IMR-90 (cell line): ENCODE measurements around the gene MPZL2. TPM values are rescaled to one million over a fixed set of nuclear protein-coding genes. Genes with fewer than 3 reads are reported as not detected.

ENCODE experiments used
- ATAC-seq: fragments of 200-7000 bp; cut with Tn5 transposase; 2 replicates; pipeline ENCODE4 v1.9.1; 2020; ENCODE audit warnings: low read depth, mild to moderate bottlenecking, moderate library complexity
- BruUV-seq: library from RNA; stranded (reverse); fragments of 400-500 nt; replicated peaks from 2 replicates; lab custom pipeline; 2021; lab: Mats Ljungman, UMichigan
- CTCF ChIA-PET: fragments of 300-600 bp; formaldehyde crosslinking; extraction: SDS; loops from one replicate; lab custom pipeline; 2021; ENCODE audit warnings: antibody characterized with exemption; lab: Yijun Ruan, JAX
- POLR2A ChIA-PET: fragments of 300-600 bp; sonication (Branson Sonifier 250); formaldehyde crosslinking; loops from one replicate; lab custom pipeline; 2022; ENCODE audit warnings: antibody characterized with exemption; ENCODE audit not compliant: unreplicated experiment; lab: Charles Lee
- DNase-seq: peaks from one replicate; pipeline ENCODE4 v3.0.0; 2013
- H2AFZ ChIP-seq: replicated peaks from 2 replicates; pipeline ENCODE3; 2013; ENCODE audit warnings: low read length, mild to moderate bottlenecking; ENCODE audit not compliant: poor library complexity
- H2AK5ac ChIP-seq: 2 replicates; pipeline ENCODE4 v1.6.1; 2013; ENCODE audit warnings: low read depth, low read length, inconsistent platforms
- H2AK9ac ChIP-seq: replicated peaks from 2 replicates; pipeline ENCODE3; 2013; ENCODE audit warnings: mild to moderate bottlenecking, low read depth, low read length, moderate library complexity; ENCODE audit not compliant: poor library complexity
- H2BK120ac ChIP-seq: 2 replicates; pipeline ENCODE4 v1.6.1; 2013; ENCODE audit warnings: low read depth, low read length, inconsistent platforms
- H2BK15ac ChIP-seq: 3 replicates; pipeline ENCODE4 v1.6.1; 2013; ENCODE audit warnings: low read depth, low read length, inconsistent platforms
- H2BK20ac ChIP-seq: 2 replicates; pipeline ENCODE4 v1.6.1; 2013; ENCODE audit warnings: low read depth, mild to moderate bottlenecking, inconsistent platforms, low read length, moderate library complexity
- H2BK5ac ChIP-seq: 2 replicates; pipeline ENCODE4 v1.6.1; 2013; ENCODE audit warnings: mild to moderate bottlenecking, low read depth, low read length, inconsistent platforms; ENCODE audit not compliant: poor library complexity, severe bottlenecking
- H3K14ac ChIP-seq: replicated peaks from 2 replicates; pipeline ENCODE4 v1.6.1; 2013; ENCODE audit warnings: low read depth, low read length, inconsistent platforms
- H3K18ac ChIP-seq: 2 replicates; pipeline ENCODE4 v1.6.1; 2013; ENCODE audit warnings: low read depth, low read length, control low read depth
- H3K23ac ChIP-seq: 2 replicates; pipeline ENCODE4 v1.6.1; 2013; ENCODE audit warnings: low read depth, low read length, inconsistent platforms
- H3K27ac ChIP-seq: 2 replicates; pipeline ENCODE4 v1.5.1; 2013; ENCODE audit warnings: mild to moderate bottlenecking, control low read depth, low read length; ENCODE audit not compliant: insufficient read depth
- H3K27me3 ChIP-seq: 2 replicates; pipeline ENCODE4 v1.6.1; 2013; ENCODE audit warnings: low read length; ENCODE audit not compliant: control insufficient read depth, insufficient read depth
- H3K36me3 ChIP-seq: 2 replicates; pipeline ENCODE4 v1.6.1; 2013; ENCODE audit warnings: low read length, mixed read lengths; ENCODE audit not compliant: control insufficient read depth, insufficient read depth
- H3K4ac ChIP-seq: 2 replicates; pipeline ENCODE4 v1.6.1; 2013; ENCODE audit warnings: low read depth, low read length, inconsistent platforms
- H3K4me1 ChIP-seq: 2 replicates; pipeline ENCODE4 v1.6.1; 2013; ENCODE audit warnings: low read length, mixed read lengths; ENCODE audit not compliant: control insufficient read depth, insufficient read depth
- H3K4me2 ChIP-seq: 2 replicates; pipeline ENCODE4 v1.6.1; 2013; ENCODE audit warnings: low read depth, mild to moderate bottlenecking, control low read depth, low read length, moderate library complexity
- H3K4me3 ChIP-seq: 2 replicates; pipeline ENCODE4 v1.5.1; 2013; ENCODE audit warnings: low read depth, mild to moderate bottlenecking, control low read depth, low read length, moderate library complexity; ENCODE audit not compliant: insufficient read depth
- H3K56ac ChIP-seq: 2 replicates; pipeline ENCODE4 v1.6.1; 2013; ENCODE audit warnings: low read length, inconsistent platforms; ENCODE audit not compliant: insufficient read depth; ENCODE audit errors: extremely low read depth
- H3K79me1 ChIP-seq, 2 experiments: 2 replicates each; pipeline ENCODE4 v1.6.1; 2013; ENCODE audit warnings: low read length in 2 of 2, inconsistent platforms in 1 of 2, low read depth in 1 of 2
- H3K9ac ChIP-seq: 2 replicates; pipeline ENCODE4 v1.6.1; 2013; ENCODE audit warnings: low read depth, low read length, control low read depth
- H3K9me1 ChIP-seq: 2 replicates; pipeline ENCODE4 v1.6.1; 2013; ENCODE audit warnings: low read length, inconsistent platforms; ENCODE audit not compliant: insufficient read depth
- H3K9me3 ChIP-seq: 2 replicates; pipeline ENCODE4 v1.6.1; 2013; ENCODE audit warnings: low read length; ENCODE audit not compliant: control insufficient read depth, insufficient read depth
- H4K20me1 ChIP-seq: 2 replicates; pipeline ENCODE4 v1.6.1; 2013; ENCODE audit warnings: low read length, inconsistent platforms; ENCODE audit not compliant: insufficient read depth
- H4K5ac ChIP-seq: 2 replicates; pipeline ENCODE4 v1.6.1; 2013; ENCODE audit warnings: mild to moderate bottlenecking, low read depth, low read length, control low read depth
- H4K8ac ChIP-seq, 2 experiments: 2 replicates each; pipeline ENCODE4 v1.6.1; 2013; ENCODE audit warnings: low read depth in 2 of 2, low read length in 2 of 2, control low read depth in 1 of 2, inconsistent platforms in 1 of 2
- H4K91ac ChIP-seq: 2 replicates; pipeline ENCODE4 v1.6.1; 2013; ENCODE audit warnings: low read depth, low read length, inconsistent platforms; ENCODE audit not compliant: insufficient read depth
- BHLHE40 ChIP-seq: fragments of 150-350 bp; IDR thresholded peaks from 2 replicates; pipeline ENCODE4 v1.6.1; 2016; ENCODE audit warnings: mild to moderate bottlenecking, low read depth, low read length
- CEBPB ChIP-seq: IDR thresholded peaks from 2 replicates; pipeline ENCODE4 v1.6.1; 2012; ENCODE audit warnings: low read depth, low read length, improper control_type of control experiment
- CHD1 ChIP-seq: IDR thresholded peaks from 2 replicates; pipeline ENCODE4 v1.6.1; 2012; ENCODE audit warnings: low read depth, low read length, improper control_type of control experiment
- FOS ChIP-seq: fragments of 150-350 bp; IDR thresholded peaks from 2 replicates; pipeline ENCODE4 v1.6.1; 2016; ENCODE audit warnings: low read depth, low read length
- MAFK ChIP-seq: IDR thresholded peaks from 2 replicates; pipeline ENCODE4 v1.6.1; 2012; ENCODE audit warnings: low read depth, low read length, improper control_type of control experiment
- MAZ ChIP-seq: IDR thresholded peaks from 2 replicates; pipeline ENCODE4 v1.6.1; 2012; ENCODE audit warnings: low read depth, mild to moderate bottlenecking, low read length, improper control_type of control experiment, moderate library complexity, borderline replicate concordance
- MXI1 ChIP-seq: IDR thresholded peaks from 2 replicates; pipeline ENCODE4 v1.6.1; 2012; ENCODE audit warnings: low read depth, mild to moderate bottlenecking, low read length, moderate library complexity, borderline replicate concordance
- NFE2L2 ChIP-seq: fragments of 150-350 bp; IDR thresholded peaks from 2 replicates; pipeline ENCODE4 v1.6.1; 2016; ENCODE audit warnings: low read depth, mild to moderate bottlenecking, low read length
- POLR2A ChIP-seq: IDR thresholded peaks from 2 replicates; pipeline ENCODE4 v1.6.1; 2012; ENCODE audit warnings: mild to moderate bottlenecking, low read depth, low read length
- RAD21 ChIP-seq: IDR thresholded peaks from 2 replicates; pipeline ENCODE4 v1.6.1; 2012; ENCODE audit warnings: low read length, improper control_type of control experiment
- RCOR1 ChIP-seq: IDR thresholded peaks from 2 replicates; pipeline ENCODE4 v1.6.1; 2012; ENCODE audit warnings: mild to moderate bottlenecking, low read length, improper control_type of control experiment; ENCODE audit not compliant: insufficient replicate concordance
- RFX5 ChIP-seq: IDR thresholded peaks from 2 replicates; pipeline ENCODE4 v1.8.0; 2012; ENCODE audit warnings: low read depth, mild to moderate bottlenecking, low read length, moderate library complexity
- SMC3 ChIP-seq: fragments of 150-350 bp; IDR thresholded peaks from 2 replicates; pipeline ENCODE4 v1.6.1; 2016; ENCODE audit warnings: low read depth, mild to moderate bottlenecking, antibody characterized with exemption, low read length, moderate library complexity
- WGBS, 2 experiments: methylation state at CpG; one replicate each; pipeline versions ENCODE4 v1.1.5 to v1.1.7; 2013; ENCODE audit warnings: missing lambda C conversion rate in 2 of 2; ENCODE audit not compliant: insufficient read length in 1 of 2; ENCODE audit errors: extremely low coverage in 2 of 2; 5-methylcytosine and 5-hydroxymethylcytosine counted together
- dilution Hi-C: fragments of 300-500 bp; cut with HindIII; formaldehyde crosslinking; loops from one replicate; pipeline ENCODE4 v1.14.3; 2018; ENCODE audit warnings: low sequenced_read_pairs; ENCODE audit not compliant: unreplicated experiment
- in situ Hi-C: fragments of 300-500 bp; cut with MboI; formaldehyde crosslinking; loops from 3 replicates; pipeline ENCODE4 v1.14.3; 2019; ENCODE audit warnings: low sequenced_read_pairs, inconsistent platforms, mixed read lengths
- intact Hi-C: fragments of 100-400 bp; cut with micrococcal nuclease; formaldehyde crosslinking; loops from 2 replicates; pipeline ENCODE4 v1.10.0; 2022
- polyA plus RNA-seq, 3 experiments: library from polyadenylated mRNA; depleted of rRNA; stranded (reverse); fragments of >200 nt; gene quantifications; 2 replicates each; pipeline ENCODE4 v1.2.3, GENCODE V29; 2012; ENCODE audit warnings: low replicate concordance in 1 of 3
- total RNA-seq: library from RNA; depleted of rRNA; stranded (reverse); fragments of >200 nt; gene quantifications from 2 replicates; pipeline ENCODE4 v1.2.3, GENCODE V29; 2012
- TF ChIP-seq, protein P1 (sequence below): fragments of 150-350 bp; IDR thresholded peaks from 2 replicates; pipeline ENCODE4 v1.6.1; 2016; ENCODE audit warnings: low read depth, mild to moderate bottlenecking, low read length, moderate library complexity, borderline replicate concordance
- TF ChIP-seq, protein P2 (sequence below): conservative IDR thresholded peaks from 2 replicates; pipeline ENCODE4 v1.5.1; 2012; ENCODE audit warnings: mild to moderate bottlenecking, low read depth, low read length, improper control_type of control experiment
- TF ChIP-seq, protein P3 (sequence below): fragments of 150-350 bp; IDR thresholded peaks from 2 replicates; pipeline ENCODE4 v1.6.1; 2017; ENCODE audit warnings: mild to moderate bottlenecking, antibody characterized with exemption, low read length, low read depth

Gene MPZL2
- total and polyA plus RNA-seq, 2 of the 4 experiments (the other 2 are of a cell fraction) = not detected

DNA sequence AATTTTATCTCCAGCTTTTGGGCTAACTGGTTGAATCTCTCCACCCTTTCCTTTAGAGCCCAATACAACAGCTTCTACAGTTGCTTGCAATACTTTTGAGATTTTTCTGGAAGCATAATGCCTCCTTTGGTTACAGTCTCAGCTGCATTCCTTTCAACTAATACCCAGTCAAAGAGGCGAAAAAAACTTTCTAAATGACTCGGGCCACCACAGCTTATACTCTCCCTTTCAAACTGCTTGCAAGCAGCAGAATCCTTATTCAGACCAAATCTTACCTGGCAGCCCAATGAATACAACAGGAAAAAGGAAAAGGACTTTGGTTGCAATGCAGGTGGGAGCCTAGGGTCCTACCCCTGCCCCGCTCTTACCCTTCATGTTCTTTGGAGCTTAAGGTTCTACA, 55.1 kb downstream of the MPZL2 start:
- H4K8ac ChIP-seq = no peak overlapping the region
- no peak overlapping the region for H3K23ac ChIP-seq
- no peak overlapping the region for H2BK20ac ChIP-seq
- H4K91ac ChIP-seq = no peak overlapping the region
- no peak overlapping the region for H2BK5ac ChIP-seq
- no peak overlapping the region for H3K27ac ChIP-seq
- no peaks in the 10 kb centered on the region for H3K9me1 ChIP-seq
- no peaks in the 10 kb centered on the region for H3K36me3 ChIP-seq
- H3K56ac ChIP-seq = no peak overlapping the region
- H4K5ac ChIP-seq = no peak overlapping the region
- POLR2A ChIA-PET = no interaction called here
- H3K9ac ChIP-seq = no peak overlapping the region
- in situ Hi-C loops = no loop called here
- H3K9me3 ChIP-seq = no peaks in the 10 kb centered on the region
- DNase-seq = no peak
- no peak overlapping the region for H2AFZ ChIP-seq
- H3K4ac ChIP-seq = no peak overlapping the region
- no peak overlapping the region for H3K18ac ChIP-seq
- H2BK15ac ChIP-seq = no peak overlapping the region
- TF ChIP-seq MAFK (no peak), FOS (no peak), RCOR1 (no peak), CEBPB (no peak), SMC3 (no peak), POLR2A (no peak), NFE2L2 (no peak), CHD1 (no peak), MXI1 (no peak), RFX5 (no peak), MAZ (no peak), BHLHE40 (no peak), RAD21 (no peak)
- TF ChIP-seq, protein P1, sequence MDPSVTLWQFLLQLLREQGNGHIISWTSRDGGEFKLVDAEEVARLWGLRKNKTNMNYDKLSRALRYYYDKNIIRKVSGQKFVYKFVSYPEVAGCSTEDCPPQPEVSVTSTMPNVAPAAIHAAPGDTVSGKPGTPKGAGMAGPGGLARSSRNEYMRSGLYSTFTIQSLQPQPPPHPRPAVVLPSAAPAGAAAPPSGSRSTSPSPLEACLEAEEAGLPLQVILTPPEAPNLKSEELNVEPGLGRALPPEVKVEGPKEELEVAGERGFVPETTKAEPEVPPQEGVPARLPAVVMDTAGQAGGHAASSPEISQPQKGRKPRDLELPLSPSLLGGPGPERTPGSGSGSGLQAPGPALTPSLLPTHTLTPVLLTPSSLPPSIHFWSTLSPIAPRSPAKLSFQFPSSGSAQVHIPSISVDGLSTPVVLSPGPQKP = no peak
- TF ChIP-seq, protein P2, sequence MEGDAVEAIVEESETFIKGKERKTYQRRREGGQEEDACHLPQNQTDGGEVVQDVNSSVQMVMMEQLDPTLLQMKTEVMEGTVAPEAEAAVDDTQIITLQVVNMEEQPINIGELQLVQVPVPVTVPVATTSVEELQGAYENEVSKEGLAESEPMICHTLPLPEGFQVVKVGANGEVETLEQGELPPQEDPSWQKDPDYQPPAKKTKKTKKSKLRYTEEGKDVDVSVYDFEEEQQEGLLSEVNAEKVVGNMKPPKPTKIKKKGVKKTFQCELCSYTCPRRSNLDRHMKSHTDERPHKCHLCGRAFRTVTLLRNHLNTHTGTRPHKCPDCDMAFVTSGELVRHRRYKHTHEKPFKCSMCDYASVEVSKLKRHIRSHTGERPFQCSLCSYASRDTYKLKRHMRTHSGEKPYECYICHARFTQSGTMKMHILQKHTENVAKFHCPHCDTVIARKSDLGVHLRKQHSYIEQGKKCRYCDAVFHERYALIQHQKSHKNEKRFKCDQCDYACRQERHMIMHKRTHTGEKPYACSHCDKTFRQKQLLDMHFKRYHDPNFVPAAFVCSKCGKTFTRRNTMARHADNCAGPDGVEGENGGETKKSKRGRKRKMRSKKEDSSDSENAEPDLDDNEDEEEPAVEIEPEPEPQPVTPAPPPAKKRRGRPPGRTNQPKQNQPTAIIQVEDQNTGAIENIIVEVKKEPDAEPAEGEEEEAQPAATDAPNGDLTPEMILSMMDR = no peak
- TF ChIP-seq, protein P3, sequence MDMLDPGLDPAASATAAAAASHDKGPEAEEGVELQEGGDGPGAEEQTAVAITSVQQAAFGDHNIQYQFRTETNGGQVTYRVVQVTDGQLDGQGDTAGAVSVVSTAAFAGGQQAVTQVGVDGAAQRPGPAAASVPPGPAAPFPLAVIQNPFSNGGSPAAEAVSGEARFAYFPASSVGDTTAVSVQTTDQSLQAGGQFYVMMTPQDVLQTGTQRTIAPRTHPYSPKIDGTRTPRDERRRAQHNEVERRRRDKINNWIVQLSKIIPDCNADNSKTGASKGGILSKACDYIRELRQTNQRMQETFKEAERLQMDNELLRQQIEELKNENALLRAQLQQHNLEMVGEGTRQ = no peak
- intact Hi-C loops = no loop called here
- CTCF ChIA-PET = interaction anchor here (0.6 kb wide), 1 partner anchor 37 kb away, joined by 6 read pairs; no protein-coding TSS in a partner anchor
- no TSS peak for BruUV-seq
- dilution Hi-C loops = no loop called here
- no peak overlapping the region for H2AK5ac ChIP-seq
- H4K20me1 ChIP-seq = no peaks in the 10 kb centered on the region
- no peak overlapping the region for H2AK9ac ChIP-seq
- H3K27me3 ChIP-seq = peaks cover 20% of the 10 kb centered on the region
- no peak overlapping the region for H3K4me2 ChIP-seq
- no peak overlapping the region for H3K4me3 ChIP-seq
- H3K14ac ChIP-seq = no peak overlapping the region
- H3K79me1 ChIP-seq = no peaks in the 10 kb centered on the region
- no CpG with 5 or more reads among the region's 3 CpGs for WGBS, 2 experiments
- no peaks in the 10 kb centered on the region for H3K4me1 ChIP-seq
- H2BK120ac ChIP-seq = no peak overlapping the region
- ATAC-seq = no peak
